Epithelial cell of prostate (primary cell): ENCODE data around the gene ZBTB16.

Source experiments
- DNase-seq: peaks from one replicate; pipeline ENCODE4 v3.0.0-alpha.2; 2011; ENCODE audit warnings: low read depth, low spot score
- H3K27ac ChIP-seq: fragments of 450-650 bp; 2 replicates; pipeline ENCODE4 v1.5.1; 2017; ENCODE audit warnings: mild to moderate bottlenecking

ZBTB16 gene

DNA sequence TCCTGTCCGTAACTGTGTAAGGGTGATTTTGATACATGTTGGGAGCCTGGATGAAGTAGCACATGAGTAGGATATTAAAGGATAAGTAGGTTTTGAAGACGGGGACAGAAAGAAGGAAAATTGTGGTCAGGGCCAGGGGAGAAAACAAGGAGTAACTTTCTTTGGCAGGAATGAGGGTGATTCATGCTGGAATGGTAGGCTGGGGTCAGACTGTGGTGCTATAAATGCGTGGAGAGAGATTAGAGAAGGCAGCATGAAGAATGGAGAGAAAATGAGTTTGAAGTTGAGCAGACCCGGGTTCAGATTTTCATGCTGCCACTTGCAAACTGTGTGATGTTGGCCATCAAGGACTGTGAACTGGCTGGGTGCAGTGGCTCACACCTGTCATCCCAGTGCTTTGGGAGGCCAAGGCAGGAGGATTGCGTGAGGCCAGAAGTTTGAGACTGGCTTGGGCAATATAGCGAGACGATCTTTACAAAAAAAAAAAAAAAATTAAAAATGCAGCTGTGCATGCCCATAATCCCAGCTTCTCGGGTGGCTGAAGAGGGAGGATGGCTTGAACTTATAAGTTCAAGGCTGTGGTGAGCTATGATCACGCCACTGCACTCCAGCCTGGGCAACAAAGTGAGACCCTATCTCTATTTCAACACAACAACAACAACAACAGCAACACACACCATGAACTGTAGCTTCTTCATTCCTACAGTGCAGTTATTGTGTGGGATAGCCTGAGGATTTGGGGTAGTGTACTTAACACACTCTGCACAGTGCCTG, 22.3 kb downstream of the ZBTB16 start:
- no peak overlapping the region for H3K27ac ChIP-seq
- no peak for DNase-seq

GRCh38 chr11:114082415-114082748, 22.9 kb downstream of the ZBTB16 start:
- H3K27ac ChIP-seq = no peak overlapping the region
- no peak for DNase-seq

DNA sequence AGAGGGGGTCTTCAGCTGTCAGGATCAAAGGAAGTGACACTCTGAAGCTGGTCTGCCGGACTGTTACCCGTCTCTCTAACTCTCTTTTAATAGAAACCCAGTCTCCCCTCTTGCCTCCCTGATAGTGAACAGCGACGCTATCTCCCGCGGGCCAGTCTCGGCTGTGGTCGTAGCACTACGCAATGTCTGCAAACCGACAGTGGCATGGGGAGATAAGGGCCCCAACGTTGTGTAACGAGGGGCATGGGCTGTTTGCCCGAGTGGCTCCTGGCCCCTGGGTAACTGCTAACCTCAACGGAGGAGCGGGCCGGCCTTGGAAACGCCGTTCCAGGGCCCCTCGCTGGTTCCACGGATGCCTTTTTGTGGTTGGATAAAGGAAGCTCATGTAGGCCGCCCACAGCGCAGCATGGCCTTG, 23.3 kb downstream of the ZBTB16 start:
- no peak overlapping the region for H3K27ac ChIP-seq
- DNase-seq = no peak

DNA sequence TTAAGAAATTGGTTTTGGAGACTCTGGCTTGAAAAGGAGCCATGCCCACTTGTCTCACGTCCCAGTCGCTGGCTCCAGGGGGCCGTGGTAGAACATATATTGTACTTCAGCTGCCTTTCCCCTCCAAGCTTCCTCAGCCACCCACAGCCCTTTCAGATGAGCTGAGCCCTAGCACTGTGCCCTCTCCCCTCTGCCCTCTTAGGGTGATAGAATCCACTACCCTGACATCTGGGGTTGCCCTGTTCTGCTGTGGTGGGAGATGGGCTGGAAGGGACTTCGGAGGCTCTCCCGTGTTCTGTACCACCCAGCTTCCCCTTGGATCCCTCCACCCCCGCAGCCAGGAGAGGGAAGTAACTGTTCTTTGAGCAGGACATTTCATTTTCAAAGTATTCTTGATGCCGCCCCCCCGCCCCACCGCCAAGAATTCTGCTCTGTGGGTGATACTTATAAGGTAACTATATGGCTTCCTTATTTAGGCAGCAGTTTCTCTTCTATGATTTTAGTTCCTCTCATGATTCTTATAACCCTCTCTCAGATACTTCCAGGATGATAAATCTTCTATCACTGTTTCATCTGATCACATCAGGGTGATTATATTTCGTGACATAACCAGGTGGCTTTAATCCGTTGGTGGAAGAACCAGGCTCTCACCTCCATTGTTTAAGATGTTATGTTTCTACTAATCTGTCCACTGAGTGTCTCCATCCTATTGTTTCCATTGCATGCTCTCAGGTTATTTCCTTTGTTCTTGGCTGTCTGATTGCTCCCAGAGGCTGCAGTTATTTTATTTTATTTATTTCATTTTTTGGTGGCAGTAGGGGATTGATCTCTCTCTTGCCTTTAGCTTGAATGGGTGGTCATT, 24.1 kb downstream of the ZBTB16 start:
- DNase-seq = no peak
- H3K27ac ChIP-seq = no peak overlapping the region

DNA sequence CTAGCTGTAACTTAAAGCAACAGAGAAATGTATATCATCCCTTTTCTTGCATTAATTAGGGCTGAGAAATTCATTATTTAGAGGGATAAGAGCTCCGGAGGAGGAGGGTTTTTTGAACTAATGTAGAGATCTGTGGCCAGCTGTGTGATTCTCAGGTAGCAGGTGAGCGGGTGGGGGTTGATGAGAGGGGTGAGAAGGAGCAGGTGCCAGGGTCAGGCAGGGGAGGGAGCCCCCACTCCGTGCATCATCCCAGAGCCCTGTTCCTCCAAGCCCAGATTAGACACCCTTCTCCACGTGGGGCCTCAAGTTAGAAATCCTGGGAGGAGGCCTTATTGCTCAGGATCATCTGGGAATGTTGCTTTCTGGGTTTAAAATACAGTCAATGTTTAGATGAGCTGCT, 24.9 kb downstream of the ZBTB16 start:
- H3K27ac ChIP-seq = no peak overlapping the region
- no peak for DNase-seq

DNA sequence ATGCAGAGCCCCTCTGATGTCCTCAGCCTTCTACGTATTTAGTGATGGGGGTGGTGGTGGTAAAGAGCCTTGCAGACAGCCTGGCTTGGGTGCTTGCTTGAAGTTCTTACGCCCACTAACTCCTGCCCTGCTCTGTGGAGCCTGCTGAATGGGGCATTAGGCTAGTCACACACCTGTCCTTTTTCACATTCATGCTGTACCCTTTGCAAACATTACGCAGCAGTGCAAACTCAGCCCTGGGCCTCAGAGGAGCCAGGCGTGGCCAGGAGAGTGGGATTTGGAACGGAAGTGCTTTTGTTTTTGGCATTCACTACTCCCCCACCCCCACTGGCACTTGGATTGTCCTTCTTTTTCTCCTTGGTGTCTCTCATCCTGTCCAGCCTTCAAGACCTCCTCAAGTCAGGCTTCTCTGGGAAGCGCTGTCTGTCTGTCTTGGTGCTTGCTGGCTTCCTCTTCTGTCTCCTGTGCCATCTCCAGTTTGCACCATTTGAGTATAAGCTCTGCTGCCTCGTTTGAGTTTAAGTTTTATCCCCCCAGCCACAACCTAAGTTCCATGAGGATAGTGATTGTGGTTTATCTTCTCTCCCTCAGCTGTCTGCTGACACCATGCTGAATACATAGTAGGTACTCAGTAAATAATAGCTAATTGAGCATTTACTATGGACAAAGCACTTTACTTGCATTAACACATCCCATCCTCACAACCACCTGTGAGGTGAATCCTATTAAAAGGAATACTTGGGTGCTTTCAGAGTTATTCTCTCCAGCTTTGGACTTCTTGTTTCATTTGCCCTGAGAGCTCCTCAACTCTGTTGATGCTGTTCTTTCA, 26.7 kb downstream of the ZBTB16 start:
- no peak for DNase-seq
- H3K27ac ChIP-seq = no peak overlapping the region

GRCh38 chr11:114087025-114087424, 27.5 kb downstream of the ZBTB16 start:
- no peak overlapping the region for H3K27ac ChIP-seq
- DNase-seq = no peak

DNA sequence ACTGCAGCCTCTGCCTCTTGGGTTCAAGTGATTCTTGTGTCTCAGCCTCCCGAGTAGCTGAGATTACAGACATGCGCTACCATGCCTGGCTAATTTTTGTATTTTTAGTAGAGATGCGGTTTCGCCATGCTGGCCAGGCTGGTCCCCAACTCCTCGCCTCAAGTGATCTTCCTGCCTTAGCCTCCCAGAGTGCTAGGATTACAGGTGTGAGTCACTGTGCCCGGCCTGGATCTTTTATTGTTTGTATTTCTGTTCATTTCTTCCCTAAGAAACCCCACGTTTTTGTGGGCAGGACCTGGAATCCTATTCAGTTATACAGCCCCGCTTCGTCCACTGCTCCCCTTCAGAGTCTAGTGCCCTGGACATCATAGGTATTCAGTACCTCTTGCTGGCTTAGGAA, 28.7 kb downstream of the ZBTB16 start:
- DNase-seq = no peak
- no peak overlapping the region for H3K27ac ChIP-seq

DNA sequence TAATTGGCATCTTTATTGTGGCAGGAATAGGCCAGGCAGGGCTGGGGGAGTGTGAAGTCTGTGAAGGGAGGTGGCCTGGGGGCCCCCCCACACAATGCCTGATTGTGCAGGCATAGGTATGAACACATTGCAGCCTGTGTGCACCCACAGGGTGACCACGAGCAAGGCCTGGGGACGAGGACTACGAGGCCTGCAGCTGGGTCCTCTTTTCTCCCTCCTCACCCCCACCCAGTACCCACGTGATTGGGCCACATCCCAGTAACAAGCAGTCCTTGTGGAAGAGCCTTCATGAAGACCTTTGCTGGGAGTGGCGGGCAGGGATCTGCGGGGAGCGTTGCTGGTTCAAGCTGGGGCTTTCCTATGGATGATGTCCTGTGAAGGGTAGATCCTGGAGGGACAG, 29.3 kb downstream of the ZBTB16 start:
- no peak overlapping the region for H3K27ac ChIP-seq
- no peak for DNase-seq

- H3K27ac ChIP-seq = no peak overlapping the region
- no peak for DNase-seq
Measured at GRCh38 chr11:114089748-114090147, 30.2 kb downstream of the ZBTB16 start.

DNA sequence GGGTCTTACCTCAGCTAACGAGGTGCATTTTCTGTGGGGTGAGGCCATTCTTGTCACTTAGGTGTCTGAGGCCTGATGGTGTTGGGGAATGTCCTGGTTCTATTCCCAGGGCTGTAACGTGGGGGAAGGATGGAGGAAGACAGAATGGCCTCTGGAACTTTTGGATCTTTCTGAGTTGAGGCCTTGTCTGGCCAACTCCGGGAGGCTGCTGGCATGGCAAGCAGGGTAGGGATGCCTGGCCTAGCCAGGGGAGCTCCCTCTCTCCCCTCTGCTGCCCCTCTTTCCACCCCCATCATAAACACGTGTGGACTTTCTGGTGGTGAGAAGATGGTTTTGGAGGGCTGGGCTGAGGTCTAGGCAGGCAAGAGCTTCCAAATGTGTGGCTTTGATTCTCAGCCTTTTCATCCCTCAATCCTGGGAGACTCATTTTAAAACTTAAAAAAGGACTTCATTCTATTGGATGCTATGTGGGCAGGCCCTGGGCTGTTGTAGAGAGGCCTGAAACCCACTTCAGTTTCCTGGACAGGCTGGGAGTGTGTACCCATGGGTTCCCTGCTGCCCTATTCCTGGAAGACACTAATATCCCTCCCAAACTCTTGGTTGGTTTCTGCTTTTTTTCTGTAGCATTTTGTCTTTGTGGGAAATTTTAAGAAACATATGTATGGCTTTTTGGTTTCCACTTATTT, 30.9 kb downstream of the ZBTB16 start:
- no peak overlapping the region for H3K27ac ChIP-seq
- DNase-seq = no peak

DNA sequence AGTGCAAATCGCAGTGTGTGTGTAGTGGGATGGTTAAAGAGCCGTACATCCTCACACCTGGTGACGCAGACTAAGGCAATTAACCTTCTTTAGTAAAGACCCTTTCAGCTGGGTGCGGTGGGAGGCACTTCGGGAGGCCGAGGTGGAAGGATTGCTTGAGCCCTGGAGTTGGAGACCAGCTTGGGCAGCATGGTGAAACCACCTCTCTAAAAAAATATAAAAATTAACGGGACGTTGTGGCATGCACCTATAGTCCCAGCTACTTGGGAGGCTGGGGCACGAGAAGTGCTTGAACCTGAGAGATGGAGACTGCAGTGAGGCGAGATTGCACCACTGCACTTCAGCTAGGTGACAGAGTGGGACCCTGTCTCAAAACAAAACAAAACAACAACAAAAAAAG, 31.5 kb downstream of the ZBTB16 start:
- no peak overlapping the region for H3K27ac ChIP-seq
- no peak for DNase-seq

- no peak for DNase-seq
- H3K27ac ChIP-seq = no peak overlapping the region
Measured at GRCh38 chr11:114091516-114092397, 32.2 kb downstream of the ZBTB16 start.

GRCh38 chr11:114092478-114092877, 33.0 kb downstream of the ZBTB16 start:
- no peak overlapping the region for H3K27ac ChIP-seq
- no peak for DNase-seq

DNA sequence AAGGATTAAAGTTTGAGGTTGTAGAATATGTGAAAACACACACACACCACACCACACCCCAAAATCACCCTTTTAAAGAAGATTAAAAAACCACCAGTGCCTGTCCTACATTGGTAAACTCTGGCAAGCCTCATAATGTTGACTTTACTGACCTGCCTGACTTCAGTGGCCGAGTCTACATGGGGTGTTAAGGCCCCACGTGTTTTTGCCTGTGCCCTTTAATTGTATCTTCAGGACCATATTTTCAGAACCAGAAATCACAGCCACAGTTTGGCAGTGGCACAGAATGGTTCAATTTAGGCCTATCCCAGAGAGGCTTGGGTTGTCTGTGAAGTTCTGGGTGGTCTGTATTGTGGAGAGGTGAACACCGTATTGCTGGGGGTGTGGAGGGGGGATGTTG, 33.4 kb downstream of the ZBTB16 start:
- H3K27ac ChIP-seq = no peak overlapping the region
- DNase-seq = no peak

DNA sequence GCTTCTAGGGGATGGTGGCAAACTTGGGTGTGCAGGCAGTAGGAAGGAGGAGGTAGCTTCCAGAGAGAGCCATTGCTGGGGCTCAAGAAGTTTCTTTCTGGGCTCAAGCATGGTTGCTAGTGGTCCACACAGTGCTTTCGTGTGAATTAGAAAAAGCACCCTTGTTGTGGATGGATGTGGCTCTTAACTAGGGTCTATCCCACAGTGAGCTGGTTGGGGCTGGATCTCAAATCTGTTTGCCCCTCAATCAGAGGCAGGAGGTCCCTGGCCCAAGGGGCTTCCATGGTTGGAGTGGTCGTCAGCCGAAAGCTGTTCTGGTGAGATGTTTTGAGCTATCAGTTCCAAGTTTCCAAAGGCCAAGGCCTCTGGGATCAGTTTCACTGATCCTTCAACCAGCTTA, 35.0 kb downstream of the ZBTB16 start:
- no peak overlapping the region for H3K27ac ChIP-seq
- no peak for DNase-seq

- H3K27ac ChIP-seq = no peak overlapping the region
- no peak for DNase-seq
Measured at GRCh38 chr11:114095899-114096298, 36.4 kb downstream of the ZBTB16 start.

GRCh38 chr11:114097832-114098231, 38.3 kb downstream of the ZBTB16 start:
- no peak for DNase-seq
- H3K27ac ChIP-seq = no peak overlapping the region

DNA sequence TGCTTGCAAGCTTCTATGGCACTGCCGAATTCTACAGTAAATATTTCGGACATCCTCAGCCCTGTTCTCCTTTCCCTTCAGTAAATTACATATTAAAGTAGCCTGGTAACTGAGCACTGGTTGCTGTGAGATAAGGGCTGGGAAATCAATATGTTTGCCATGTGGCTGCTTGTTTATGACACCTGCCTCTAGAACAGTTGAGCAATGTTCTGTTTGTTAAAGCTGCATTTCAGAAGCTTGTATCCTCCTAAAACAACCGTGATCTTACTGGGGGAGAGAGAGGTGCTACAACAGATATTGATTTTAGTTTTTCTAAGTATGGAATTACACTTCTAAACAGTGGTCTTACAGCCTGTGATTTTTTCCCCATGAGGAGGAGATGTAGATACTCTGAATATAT, 39.4 kb downstream of the ZBTB16 start:
- no peak overlapping the region for H3K27ac ChIP-seq

More for the DNA sequence above, 39.4 kb downstream of the ZBTB16 start:
- no peak for DNase-seq
